GM12892 (cell line): ENCODE results near the gene THAP7.

ENCODE experiments used
- POLR2A ChIP-seq: IDR thresholded peaks from 2 replicates; pipeline ENCODE4 v1.6.1; 2011; ENCODE audit warnings: low read depth, low read length, control low read depth
- POLR2AphosphoS5 ChIP-seq: IDR thresholded peaks from 2 replicates; pipeline ENCODE4 v1.6.1; 2011; ENCODE audit warnings: low read depth, low read length, control low read depth
- TAF1 ChIP-seq: IDR thresholded peaks from 2 replicates; pipeline ENCODE4 v1.6.1; 2011; ENCODE audit warnings: low read depth, mild to moderate bottlenecking, control low read depth, low read length, borderline replicate concordance

- TF ChIP-seq POLR2AphosphoS5 = no peak
- no peak for TF ChIP-seq POLR2A
- no peak for TF ChIP-seq TAF1
Measured at GRCh38 chr22:20956258-20957101, 45.4 kb downstream of the THAP7 start.
